Mesenteric fat pad (tissue), 1 donor: ENCODE results near the gene GNAO1. TPM values are rescaled to one million over a fixed set of nuclear protein-coding genes. Genes with fewer than 3 reads are reported as not detected.

Source experiments
- DNase-seq: peaks from one replicate; pipeline ENCODE4 v3.0.0-alpha.2; 2020; ENCODE audit warnings: low spot score
- total RNA-seq: library from RNA; stranded (reverse); fragmentation: NEBNext Ultra II Directional; extraction: Animal tissue kit (Norgen Biotek cat#: 25700); gene quantifications from one replicate; pipeline ENCODE4 v1.2.1, GENCODE V29; 2021
- donor health status: DM: yes; HTN: yes; CAD: no.

The GNAO1 gene
- total RNA-seq, 1 donor from 2014 or later: 3.0 TPM

- DNase-seq: no peak
Measured at GRCh38 chr16:56282451-56282850, 91.2 kb downstream of the GNAO1 start.

GRCh38 chr16:56284521-56284920 is 93.2 kb downstream of the GNAO1 start:
- no peak for DNase-seq

- no peak for DNase-seq
Measured at GRCh38 chr16:56286809-56287208, 95.5 kb downstream of the GNAO1 start.

- no peak for DNase-seq
Measured at GRCh38 chr16:56288019-56288418, 96.7 kb downstream of the GNAO1 start.

GRCh38 chr16:56289416-56289815 is 98.1 kb downstream of the GNAO1 start:
- DNase-seq: no peak

- DNase-seq: no peak
Measured at GRCh38 chr16:56289862-56290261, 98.6 kb downstream of the GNAO1 start.

GRCh38 chr16:56294014-56294413 is 102.7 kb downstream of the GNAO1 start:
- no peak for DNase-seq

- no peak for DNase-seq
Measured at GRCh38 chr16:56294579-56294978, 103.3 kb downstream of the GNAO1 start.

GRCh38 chr16:56295059-56295665 is 103.9 kb downstream of the GNAO1 start:
- no peak for DNase-seq

- no peak for DNase-seq
Measured at GRCh38 chr16:56295739-56296527, 104.6 kb downstream of the GNAO1 start.

- no peak for DNase-seq
Measured at GRCh38 chr16:56297684-56298083, 106.4 kb downstream of the GNAO1 start.

GRCh38 chr16:56298116-56298515 is 106.8 kb downstream of the GNAO1 start:
- no peak for DNase-seq

GRCh38 chr16:56298948-56299596 is 107.8 kb downstream of the GNAO1 start:
- DNase-seq: no peak

- no peak for DNase-seq
Measured at GRCh38 chr16:56300242-56300623, 108.9 kb downstream of the GNAO1 start.

GRCh38 chr16:56300891-56301850 is 109.9 kb downstream of the GNAO1 start:
- DNase-seq: no peak

- no peak for DNase-seq
Measured at GRCh38 chr16:56302506-56302905, 111.2 kb downstream of the GNAO1 start.

- DNase-seq: no peak
Measured at GRCh38 chr16:56303066-56303715, 111.9 kb downstream of the GNAO1 start.

GRCh38 chr16:56303880-56304279 is 112.6 kb downstream of the GNAO1 start:
- no peak for DNase-seq

GRCh38 chr16:56305956-56306565 is 114.8 kb downstream of the GNAO1 start:
- no peak for DNase-seq
